GM10847 (cell line): Measurements from ENCODE around the gene CALN1.

Source experiments
- POLR2A ChIP-seq: IDR thresholded peaks from 2 replicates; pipeline ENCODE4 v1.6.1; 2011; ENCODE audit not compliant: insufficient read length; ENCODE audit errors: extremely low read depth

Gene CALN1

DNA sequence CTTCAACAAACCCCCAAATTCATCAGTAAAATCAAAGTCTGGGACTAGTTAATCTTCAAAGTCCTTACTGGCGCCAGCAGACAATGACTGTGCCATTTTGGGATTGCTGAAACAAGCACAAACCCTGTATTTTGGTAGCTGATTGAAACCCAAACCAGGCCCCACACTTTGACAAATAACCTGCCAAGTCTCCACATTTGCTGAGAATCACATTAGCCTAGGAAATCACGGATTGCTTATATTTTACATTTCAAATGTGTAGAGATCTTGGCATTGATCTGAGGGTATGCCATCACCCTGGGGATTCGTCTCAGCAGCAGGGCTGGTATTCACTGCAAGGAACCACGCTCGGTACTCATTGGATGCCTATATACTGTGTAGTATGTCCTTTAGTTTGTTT is 501.1 kb downstream of the CALN1 start:
- no peak for TF ChIP-seq POLR2A

DNA sequence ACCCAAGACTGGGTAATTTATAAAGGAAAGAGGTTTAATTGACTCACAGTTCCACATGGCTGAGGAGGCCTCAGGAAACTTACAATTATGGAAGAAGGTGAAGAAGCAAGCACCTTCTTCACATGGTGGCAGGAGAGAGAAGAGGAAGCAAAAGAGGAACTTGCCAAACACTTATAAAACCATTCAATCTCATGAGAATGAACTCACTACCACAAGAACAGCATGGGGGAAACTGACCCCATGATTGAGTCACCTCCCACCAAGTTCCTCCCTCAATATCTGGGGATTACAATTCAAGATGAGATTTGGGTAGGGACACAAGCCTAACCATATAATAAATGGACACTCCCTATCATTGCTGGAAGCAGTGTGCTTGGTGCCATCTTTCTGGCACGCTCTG is 506.3 kb downstream of the CALN1 start:
- TF ChIP-seq POLR2A, result no peak

DNA sequence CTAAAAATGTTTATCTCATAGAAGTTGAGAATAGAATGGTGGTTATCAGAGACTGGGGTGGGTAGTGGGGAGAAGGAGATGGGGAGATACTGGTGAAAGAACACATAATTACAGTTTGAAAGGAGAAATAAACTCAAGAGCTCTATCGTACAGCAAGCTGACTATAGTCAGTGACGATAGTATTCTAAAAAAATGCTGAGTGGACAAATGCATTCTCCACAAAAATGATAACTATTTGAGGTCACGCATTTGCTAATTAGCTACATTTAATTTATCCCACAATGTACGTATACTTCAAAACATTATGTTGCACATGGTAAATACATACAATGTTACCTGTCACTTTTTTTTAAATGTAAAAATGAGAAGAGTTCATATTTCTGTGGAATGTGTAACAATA is 507.7 kb downstream of the CALN1 start:
- TF ChIP-seq POLR2A, result no peak

DNA sequence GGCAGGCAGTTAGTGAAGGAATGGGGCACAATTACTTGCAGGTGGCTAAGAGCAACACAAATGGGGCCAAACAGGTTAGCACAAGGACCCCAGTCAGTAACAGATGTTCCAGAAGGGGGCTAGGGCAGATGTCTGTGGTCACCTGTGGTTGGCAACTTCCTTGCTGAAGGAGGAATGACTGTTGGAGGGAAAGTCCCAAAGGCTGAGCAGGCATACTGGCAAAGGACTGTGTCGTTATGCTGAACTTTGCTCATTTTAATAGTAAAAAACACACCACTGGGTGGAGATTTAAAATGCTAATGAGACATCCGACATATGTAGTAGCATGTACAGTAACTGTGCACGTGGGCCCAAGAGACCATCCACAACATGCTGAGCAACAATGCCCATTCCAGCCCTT is 511.6 kb downstream of the CALN1 start:
- no peak for TF ChIP-seq POLR2A

DNA sequence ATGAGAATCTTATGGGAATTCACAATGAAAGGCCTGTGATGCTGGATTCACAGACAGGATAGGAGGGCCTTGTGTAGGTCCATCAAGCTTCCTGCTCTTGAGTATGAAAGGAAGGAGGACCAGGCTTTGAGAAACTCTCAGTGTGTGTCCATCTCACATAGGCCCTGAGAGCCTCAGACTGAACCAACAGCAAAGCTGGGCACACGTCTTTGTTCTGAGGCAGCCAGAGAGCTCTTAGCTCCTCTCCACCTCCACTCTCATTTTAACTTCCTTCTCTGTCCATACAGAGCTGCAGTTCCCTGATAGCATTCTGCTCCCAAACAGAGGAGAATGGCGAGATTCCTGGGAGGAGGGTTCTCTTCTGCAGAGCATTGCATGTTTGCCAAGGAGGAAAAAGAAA is 515.6 kb downstream of the CALN1 start:
- no peak for TF ChIP-seq POLR2A

DNA sequence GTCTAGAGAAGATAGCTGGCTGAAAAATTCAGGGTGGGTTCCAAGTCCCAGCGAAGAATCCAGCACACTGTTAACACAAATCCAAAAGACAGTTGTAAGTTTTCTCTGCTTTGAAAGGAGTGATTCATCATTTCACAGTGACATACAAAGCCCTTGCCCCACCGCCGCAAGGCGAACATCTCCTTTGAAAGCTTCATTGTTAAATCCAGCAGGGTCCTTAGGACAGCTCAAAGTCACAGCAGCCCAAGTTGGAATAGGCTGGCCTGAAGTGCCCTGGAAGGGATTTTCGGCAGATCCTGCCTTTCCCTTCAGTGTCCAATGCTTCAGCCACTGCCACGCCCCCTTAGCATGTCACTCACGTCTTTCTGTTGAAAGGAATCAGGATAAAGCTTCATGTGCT is 526.1 kb downstream of the CALN1 start:
- TF ChIP-seq POLR2A, result no peak

DNA sequence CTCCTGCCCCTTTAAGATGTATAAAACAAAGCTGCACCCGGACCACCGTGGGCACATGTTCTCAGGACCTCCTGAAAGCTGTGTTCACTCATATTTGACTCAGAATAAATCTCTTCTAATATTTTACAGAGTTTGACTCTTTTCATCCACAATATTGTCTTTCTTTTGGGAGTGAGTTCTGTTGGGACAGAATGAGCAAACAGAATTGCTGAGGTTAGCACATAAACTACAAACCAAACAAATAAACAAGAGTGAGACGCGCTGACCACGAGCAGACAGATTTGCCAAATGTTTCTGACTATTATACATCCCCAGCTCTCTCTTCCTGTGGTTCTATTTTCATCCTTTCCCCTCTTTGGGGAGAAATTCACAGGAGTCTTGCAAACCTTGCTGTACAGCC is 526.7 kb downstream of the CALN1 start:
- TF ChIP-seq POLR2A, result no peak

DNA sequence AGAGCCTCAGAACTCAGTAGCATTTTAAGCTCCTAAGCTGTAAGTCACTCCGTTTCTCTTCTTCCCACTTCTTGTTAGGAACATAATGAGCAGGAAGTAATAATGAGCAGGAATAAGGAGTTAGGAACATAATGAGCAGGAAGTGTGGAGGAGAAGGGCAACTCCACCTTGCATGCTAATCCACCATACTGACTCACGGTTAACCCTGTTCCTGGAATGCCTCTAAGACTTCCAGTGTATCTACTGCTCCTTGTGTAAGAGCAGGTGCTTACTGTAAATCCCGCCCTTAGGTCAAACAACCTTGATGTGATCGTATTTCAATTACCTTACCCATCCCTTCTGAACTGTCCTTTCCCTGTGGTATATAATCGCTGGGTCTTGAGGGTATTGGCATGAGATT is 528.7 kb downstream of the CALN1 start:
- TF ChIP-seq POLR2A, result no peak

DNA sequence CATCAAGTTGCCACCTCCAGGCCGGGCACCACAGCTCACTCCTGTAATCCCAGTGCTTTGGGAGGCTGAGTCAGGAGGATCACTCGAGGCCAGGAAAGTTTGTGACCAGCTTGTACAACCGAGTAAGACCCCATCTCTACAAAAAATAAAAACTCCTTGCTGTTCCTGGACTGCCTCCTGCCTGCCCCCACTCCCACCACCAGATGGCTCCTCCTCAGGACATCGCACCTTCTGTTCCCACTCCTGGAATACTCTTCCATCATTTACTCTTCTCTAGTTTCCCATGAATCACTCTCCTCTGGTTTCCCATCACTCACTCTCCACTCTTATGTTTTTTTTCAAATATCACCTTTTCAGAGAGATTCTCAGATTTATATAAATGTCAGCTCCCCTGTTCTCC is 540.7 kb downstream of the CALN1 start:
- no peak for TF ChIP-seq POLR2A

- TF ChIP-seq POLR2A, result no peak
These were observed 541.3 kb downstream of the CALN1 start for GRCh38 chr7:71870812-71871211.

- TF ChIP-seq POLR2A, result no peak
These were observed 543.3 kb downstream of the CALN1 start for GRCh38 chr7:71868797-71869196.

DNA sequence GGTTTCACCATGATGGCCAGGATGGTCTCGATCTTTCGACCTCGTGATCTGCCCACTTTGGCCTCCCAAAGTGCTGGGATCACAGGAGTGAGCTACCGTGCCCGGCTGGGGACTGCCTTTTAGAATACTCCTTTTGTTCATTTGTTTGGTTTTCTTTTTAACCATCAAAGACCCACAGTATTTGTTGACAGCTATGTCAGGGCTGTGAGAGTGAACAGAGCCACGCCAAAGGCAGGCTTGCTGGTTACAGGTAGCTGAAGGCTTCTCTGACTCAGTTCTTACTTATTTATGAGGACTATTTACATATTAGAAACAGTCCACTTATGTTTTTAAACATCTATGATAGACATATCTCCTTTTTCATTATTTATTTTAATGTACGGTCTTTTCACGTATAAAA is 544.5 kb downstream of the CALN1 start:
- no peak for TF ChIP-seq POLR2A

GRCh38 chr7:71865172-71865571 is 547.0 kb downstream of the CALN1 start:
- no peak for TF ChIP-seq POLR2A

DNA sequence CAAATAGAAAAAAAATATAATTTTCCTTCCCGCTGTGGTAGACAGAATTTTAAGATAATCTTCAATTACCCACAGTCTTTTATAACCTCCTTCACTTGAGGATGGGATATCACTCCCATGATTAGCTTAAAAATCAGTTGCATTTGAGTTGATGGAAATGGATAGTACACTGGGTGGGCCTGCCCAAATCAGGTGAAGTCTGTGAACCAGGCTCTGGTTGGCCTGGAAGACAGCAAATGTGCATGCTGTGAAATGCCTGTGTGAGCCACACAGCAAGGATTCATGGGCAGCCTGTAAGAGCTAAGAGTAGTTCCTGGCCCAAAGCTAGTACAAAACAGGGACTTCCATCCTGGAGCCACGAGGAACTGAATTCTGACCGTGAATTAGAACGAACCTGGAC is 548.0 kb downstream of the CALN1 start:
- TF ChIP-seq POLR2A, result no peak

DNA sequence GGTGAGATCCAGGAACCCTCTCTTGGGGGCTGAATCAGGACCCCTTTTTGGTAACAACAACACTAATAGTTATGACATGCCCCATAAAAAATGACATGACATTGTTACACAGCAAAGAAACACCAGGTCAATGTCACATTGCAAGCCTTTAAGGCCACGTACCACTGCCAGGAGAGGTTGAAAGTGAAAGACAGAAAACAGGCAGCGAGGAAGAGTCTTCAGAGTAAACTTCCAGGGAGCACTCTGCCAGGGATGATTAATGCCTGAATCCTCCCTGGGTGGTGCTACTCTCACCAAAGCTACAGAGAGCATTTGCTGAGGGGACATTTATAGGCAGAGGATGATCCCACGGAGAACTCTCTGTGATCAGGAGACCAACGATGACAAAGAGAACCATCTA is 551.6 kb downstream of the CALN1 start:
- no peak for TF ChIP-seq POLR2A

GRCh38 chr7:71857338-71857737 is 554.8 kb downstream of the CALN1 start:
- TF ChIP-seq POLR2A, result no peak

GRCh38 chr7:71854546-71855397 is 557.4 kb downstream of the CALN1 start:
- no peak for TF ChIP-seq POLR2A

GRCh38 chr7:71851776-71852498 is 560.2 kb downstream of the CALN1 start:
- no peak for TF ChIP-seq POLR2A
